ENCODE results near the gene KCTD20. TPM values are rescaled to one million over a fixed set of nuclear protein-coding genes. Genes with fewer than 3 reads are reported as not detected.

The KCTD20 gene
- total and polyA plus RNA-seq, 2 experiments from 2014 or later, result 7.4 to 25.0 TPM

DNA sequence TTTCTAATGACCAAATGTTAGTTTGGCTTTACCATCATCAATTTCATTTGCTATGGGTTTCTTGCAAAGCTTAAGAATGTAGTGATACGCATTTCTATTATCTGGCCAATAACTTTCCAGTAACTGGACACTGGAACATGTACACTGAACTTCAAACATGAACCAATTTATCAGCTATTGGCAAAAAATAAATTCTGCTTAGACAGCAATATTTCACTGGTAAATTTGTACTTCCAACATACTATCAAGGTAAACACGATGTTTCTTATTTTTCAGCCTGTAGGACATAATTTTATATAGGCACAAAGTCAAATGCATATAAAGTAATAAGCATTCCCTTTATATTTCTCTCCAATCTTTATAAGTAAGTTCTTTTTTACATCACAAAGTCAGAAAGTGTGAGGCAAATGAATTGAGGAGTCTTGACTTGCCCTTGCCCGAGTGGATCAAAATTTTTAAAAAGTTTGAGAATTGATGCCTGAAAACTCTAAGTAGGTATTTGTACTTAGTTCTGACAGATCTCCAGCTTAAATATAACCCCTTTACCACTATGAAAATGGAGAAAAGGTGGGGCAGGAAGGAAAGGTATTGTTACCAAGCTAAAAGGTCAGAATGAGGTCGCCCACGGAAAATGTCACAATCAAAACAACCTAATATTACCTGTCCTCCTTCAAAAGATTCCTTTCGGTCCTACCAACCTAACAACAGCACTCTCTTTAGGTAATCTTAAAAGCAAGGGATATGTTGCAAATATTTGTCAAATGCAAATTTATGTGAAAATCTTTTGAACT, 63.1 kb downstream of the KCTD20 start (continued):
- TF ChIP-seq, protein P1, sequence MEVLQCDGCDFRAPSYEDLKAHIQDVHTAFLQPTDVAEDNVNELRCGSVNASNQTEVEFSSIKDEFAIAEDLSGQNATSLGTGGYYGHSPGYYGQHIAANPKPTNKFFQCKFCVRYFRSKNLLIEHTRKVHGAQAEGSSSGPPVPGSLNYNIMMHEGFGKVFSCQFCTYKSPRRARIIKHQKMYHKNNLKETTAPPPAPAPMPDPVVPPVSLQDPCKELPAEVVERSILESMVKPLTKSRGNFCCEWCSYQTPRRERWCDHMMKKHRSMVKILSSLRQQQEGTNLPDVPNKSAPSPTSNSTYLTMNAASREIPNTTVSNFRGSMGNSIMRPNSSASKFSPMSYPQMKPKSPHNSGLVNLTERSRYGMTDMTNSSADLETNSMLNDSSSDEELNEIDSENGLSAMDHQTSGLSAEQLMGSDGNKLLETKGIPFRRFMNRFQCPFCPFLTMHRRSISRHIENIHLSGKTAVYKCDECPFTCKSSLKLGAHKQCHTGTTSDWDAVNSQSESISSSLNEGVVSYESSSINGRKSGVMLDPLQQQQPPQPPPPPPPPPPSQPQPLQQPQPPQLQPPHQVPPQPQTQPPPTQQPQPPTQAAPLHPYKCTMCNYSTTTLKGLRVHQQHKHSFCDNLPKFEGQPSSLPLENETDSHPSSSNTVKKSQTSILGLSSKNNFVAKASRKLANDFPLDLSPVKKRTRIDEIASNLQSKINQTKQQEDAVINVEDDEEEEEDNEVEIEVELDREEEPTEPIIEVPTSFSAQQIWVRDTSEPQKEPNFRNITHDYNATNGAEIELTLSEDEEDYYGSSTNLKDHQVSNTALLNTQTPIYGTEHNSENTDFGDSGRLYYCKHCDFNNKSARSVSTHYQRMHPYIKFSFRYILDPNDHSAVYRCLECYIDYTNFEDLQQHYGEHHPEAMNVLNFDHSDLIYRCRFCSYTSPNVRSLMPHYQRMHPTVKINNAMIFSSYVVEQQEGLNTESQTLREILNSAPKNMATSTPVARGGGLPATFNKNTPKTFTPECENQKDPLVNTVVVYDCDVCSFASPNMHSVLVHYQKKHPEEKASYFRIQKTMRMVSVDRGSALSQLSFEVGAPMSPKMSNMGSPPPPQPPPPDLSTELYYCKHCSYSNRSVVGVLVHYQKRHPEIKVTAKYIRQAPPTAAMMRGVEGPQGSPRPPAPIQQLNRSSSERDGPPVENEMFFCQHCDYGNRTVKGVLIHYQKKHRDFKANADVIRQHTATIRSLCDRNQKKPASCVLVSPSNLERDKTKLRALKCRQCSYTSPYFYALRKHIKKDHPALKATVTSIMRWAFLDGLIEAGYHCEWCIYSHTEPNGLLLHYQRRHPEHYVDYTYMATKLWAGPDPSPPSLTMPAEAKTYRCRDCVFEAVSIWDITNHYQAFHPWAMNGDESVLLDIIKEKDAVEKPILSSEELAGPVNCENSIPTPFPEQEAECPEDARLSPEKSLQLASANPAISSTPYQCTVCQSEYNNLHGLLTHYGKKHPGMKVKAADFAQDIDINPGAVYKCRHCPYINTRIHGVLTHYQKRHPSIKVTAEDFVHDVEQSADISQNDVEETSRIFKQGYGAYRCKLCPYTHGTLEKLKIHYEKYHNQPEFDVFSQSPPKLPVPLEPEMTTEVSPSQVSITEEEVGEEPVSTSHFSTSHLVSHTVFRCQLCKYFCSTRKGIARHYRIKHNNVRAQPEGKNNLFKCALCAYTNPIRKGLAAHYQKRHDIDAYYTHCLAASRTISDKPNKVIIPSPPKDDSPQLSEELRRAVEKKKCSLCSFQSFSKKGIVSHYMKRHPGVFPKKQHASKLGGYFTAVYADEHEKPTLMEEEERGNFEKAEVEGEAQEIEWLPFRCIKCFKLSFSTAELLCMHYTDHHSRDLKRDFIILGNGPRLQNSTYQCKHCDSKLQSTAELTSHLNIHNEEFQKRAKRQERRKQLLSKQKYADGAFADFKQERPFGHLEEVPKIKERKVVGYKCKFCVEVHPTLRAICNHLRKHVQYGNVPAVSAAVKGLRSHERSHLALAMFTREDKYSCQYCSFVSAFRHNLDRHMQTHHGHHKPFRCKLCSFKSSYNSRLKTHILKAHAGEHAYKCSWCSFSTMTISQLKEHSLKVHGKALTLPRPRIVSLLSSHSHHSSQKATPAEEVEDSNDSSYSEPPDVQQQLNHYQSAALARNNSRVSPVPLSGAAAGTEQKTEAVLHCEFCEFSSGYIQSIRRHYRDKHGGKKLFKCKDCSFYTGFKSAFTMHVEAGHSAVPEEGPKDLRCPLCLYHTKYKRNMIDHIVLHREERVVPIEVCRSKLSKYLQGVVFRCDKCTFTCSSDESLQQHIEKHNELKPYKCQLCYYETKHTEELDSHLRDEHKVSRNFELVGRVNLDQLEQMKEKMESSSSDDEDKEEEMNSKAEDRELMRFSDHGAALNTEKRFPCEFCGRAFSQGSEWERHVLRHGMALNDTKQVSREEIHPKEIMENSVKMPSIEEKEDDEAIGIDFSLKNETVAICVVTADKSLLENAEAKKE (CRISPR knock-in tag; IDR thresholded peaks at IDR 0.05), result no peak
- no peak for TF ChIP-seq EZH2phosphoT487 (IDR thresholded peaks at IDR 0.05; ENCODE audit: unreplicated experiment)

DNA sequence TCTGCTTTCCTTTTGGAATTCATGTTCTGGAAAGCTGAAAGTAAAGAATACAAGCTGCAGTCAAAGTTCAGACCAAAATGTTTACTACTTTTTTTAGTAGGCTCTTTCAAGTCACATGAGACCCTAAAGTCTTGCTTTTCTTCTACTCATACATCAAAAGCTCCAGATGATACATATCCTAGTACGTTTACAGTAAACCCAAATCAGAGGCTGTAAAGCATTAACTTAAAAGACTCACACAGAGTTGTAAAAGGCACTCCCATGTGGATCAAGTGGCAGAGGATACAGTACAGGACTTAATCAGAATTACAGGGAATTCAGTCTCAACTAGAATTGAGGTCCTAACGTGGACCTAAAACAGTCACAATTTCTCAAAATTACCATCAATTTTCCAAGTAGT, 63.8 kb downstream of the KCTD20 start:
- H3K27me3 Mint-ChIP-seq (ENCODE audit: insufficient read depth, low read depth, poor library complexity), result peaks cover 3% of the 10 kb centered on the region
- H3K36me3 Mint-ChIP-seq (ENCODE audit: low read depth), result peaks cover 34% of the 10 kb centered on the region
- Histone ChIP-seq H3F3A (replicated peaks; ENCODE audit: low read depth) (no peaks in the 10 kb centered on the region), H3K4me2 (no peak overlapping the region), H3K4me1 (ENCODE audit: insufficient read depth) (no peaks in the 10 kb centered on the region), H3K4me3 (no peak overlapping the region), H3K27me3 (ENCODE audit: insufficient read depth) (no peaks in the 10 kb centered on the region), H3K27ac (ENCODE audit: low read depth) (no peak overlapping the region), H3K79me2 (replicated peaks; ENCODE audit: insufficient read depth) (no peaks in the 10 kb centered on the region), H3K9me2 (ENCODE audit: insufficient read depth) (no peaks in the 10 kb centered on the region), H2AFZ (no peak overlapping the region), H3K36me3 (ENCODE audit: insufficient read depth) (no peaks in the 10 kb centered on the region; the same call in none of the 2 replicates), H4K20me1 (replicated peaks; ENCODE audit: insufficient read depth) (no peaks in the 10 kb centered on the region)
- peaks cover 8% of the 10 kb centered on the region; the same call in 1 of the 3 replicates for H3K9me3 Mint-ChIP-seq
- DNase-seq (ENCODE audit: low spot score) (no peak), ATAC-seq (no peak)
- no peak overlapping the region for H3K4me3 Mint-ChIP-seq
- no peaks in the 10 kb centered on the region; the same call in 1 of the 3 replicates for H3K4me1 Mint-ChIP-seq
- no peak overlapping the region for H3K27ac Mint-ChIP-seq
- TF ChIP-seq JUNB (IDR thresholded peaks at IDR 0.05; ENCODE audit: unreplicated experiment) (no peak), POLR2AphosphoS5 (IDR thresholded peaks at IDR 0.05; ENCODE audit: low read depth) (no peak), EZH2phosphoT487 (IDR thresholded peaks at IDR 0.05; ENCODE audit: unreplicated experiment) (no peak), ZNF331 (CRISPR knock-in tag; IDR thresholded peaks at IDR 0.05; ENCODE audit: low read depth) (no peak), NANOG (IDR thresholded peaks at IDR 0.05; ENCODE audit: borderline replicate concordance) (no peak), EZH2 (IDR thresholded peaks at IDR 0.05; ENCODE audit: low read depth, unreplicated experiment) (no peak), ZNF114 (CRISPR knock-in tag; IDR thresholded peaks at IDR 0.05) (no peak)
- TF ChIP-seq, protein P2, sequence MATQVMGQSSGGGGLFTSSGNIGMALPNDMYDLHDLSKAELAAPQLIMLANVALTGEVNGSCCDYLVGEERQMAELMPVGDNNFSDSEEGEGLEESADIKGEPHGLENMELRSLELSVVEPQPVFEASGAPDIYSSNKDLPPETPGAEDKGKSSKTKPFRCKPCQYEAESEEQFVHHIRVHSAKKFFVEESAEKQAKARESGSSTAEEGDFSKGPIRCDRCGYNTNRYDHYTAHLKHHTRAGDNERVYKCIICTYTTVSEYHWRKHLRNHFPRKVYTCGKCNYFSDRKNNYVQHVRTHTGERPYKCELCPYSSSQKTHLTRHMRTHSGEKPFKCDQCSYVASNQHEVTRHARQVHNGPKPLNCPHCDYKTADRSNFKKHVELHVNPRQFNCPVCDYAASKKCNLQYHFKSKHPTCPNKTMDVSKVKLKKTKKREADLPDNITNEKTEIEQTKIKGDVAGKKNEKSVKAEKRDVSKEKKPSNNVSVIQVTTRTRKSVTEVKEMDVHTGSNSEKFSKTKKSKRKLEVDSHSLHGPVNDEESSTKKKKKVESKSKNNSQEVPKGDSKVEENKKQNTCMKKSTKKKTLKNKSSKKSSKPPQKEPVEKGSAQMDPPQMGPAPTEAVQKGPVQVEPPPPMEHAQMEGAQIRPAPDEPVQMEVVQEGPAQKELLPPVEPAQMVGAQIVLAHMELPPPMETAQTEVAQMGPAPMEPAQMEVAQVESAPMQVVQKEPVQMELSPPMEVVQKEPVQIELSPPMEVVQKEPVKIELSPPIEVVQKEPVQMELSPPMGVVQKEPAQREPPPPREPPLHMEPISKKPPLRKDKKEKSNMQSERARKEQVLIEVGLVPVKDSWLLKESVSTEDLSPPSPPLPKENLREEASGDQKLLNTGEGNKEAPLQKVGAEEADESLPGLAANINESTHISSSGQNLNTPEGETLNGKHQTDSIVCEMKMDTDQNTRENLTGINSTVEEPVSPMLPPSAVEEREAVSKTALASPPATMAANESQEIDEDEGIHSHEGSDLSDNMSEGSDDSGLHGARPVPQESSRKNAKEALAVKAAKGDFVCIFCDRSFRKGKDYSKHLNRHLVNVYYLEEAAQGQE (IDR thresholded peaks at IDR 0.05; ENCODE audit: unreplicated experiment), result no peak
- TF ChIP-seq, protein P3, sequence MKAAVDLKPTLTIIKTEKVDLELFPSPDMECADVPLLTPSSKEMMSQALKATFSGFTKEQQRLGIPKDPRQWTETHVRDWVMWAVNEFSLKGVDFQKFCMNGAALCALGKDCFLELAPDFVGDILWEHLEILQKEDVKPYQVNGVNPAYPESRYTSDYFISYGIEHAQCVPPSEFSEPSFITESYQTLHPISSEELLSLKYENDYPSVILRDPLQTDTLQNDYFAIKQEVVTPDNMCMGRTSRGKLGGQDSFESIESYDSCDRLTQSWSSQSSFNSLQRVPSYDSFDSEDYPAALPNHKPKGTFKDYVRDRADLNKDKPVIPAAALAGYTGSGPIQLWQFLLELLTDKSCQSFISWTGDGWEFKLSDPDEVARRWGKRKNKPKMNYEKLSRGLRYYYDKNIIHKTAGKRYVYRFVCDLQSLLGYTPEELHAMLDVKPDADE (IDR thresholded peaks at IDR 0.05), result no peak
- TF ChIP-seq, protein P4, sequence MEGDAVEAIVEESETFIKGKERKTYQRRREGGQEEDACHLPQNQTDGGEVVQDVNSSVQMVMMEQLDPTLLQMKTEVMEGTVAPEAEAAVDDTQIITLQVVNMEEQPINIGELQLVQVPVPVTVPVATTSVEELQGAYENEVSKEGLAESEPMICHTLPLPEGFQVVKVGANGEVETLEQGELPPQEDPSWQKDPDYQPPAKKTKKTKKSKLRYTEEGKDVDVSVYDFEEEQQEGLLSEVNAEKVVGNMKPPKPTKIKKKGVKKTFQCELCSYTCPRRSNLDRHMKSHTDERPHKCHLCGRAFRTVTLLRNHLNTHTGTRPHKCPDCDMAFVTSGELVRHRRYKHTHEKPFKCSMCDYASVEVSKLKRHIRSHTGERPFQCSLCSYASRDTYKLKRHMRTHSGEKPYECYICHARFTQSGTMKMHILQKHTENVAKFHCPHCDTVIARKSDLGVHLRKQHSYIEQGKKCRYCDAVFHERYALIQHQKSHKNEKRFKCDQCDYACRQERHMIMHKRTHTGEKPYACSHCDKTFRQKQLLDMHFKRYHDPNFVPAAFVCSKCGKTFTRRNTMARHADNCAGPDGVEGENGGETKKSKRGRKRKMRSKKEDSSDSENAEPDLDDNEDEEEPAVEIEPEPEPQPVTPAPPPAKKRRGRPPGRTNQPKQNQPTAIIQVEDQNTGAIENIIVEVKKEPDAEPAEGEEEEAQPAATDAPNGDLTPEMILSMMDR (conservative IDR thresholded peaks at IDR 0.05; ENCODE audit: low read depth in 2 of 2), result no peak
